Measurements from ENCODE around the gene MAP7D1.
"Not testable (repeated sequence)": the region's sequence is repeated elsewhere in the genome, so short reads cannot be mapped to it uniquely, and the experiment has no call there.

The MAP7D1 gene

DNA sequence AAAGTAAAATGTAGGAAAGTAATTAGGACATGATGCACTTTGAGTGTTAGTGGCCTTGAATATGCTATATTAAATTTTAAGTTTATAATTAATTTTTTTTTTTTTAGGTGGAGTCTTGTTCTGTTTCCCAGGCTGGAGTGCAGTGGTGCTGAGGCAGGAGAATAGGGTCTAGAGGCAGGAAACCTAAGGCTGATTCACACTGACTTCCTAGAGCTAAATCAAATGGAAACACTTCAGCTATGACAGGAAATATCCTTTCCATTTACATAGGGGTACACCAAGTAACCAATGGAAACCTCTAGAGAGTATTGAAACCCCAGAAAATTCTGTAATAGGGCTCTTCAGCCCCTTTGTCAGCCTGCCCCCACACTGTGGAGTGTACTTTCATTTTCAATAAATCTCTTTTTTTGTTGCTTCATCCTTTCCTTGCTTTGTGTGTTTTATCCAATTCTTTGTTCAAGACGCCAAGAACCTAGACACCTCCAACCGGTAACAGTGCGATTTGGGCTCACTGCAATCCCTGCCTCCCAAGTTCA is 50.4 kb downstream of the MAP7D1 start:
- no peak for DNase-seq

GRCh38 chr1:36207339-36207738 is 51.4 kb downstream of the MAP7D1 start:
- no peak for DNase-seq

DNA sequence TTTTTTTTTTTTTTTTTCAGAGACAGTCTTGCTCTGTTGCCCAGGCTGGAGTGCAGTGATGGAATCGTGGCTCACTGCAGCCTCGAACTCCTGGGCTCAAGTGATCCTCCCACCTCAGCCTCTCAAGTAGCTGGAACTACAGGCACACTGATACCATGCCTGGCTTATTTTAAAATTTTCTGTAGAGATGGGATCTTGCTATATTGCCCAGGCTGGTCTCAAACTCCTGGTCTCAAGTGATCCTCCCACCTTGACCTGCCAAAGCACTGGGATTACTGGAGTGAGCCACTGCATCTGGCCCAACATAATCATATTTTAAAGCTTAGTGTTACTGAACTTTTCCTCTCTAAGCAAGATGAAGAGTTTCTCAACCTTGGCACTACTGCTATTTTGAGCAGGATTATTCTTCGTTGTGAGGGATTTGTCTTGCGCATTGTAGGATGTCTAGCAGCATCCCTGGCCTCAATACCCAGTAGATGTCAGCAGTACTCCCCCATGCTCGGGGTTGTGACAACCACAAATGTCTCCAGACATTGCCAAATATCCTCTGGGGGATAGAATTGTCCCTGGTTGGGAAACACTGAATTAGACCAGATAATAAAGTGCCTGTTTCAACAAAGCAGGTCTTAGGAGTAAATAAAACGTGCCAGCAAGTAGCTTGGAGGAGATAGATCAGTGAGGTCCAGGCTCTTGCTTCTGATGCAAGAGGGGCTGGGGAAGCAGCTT is 53.2 kb downstream of the MAP7D1 start:
- no peak for DNase-seq

- no peak for DNase-seq
Measured at GRCh38 chr1:36211307-36211706, 55.3 kb downstream of the MAP7D1 start.

DNA sequence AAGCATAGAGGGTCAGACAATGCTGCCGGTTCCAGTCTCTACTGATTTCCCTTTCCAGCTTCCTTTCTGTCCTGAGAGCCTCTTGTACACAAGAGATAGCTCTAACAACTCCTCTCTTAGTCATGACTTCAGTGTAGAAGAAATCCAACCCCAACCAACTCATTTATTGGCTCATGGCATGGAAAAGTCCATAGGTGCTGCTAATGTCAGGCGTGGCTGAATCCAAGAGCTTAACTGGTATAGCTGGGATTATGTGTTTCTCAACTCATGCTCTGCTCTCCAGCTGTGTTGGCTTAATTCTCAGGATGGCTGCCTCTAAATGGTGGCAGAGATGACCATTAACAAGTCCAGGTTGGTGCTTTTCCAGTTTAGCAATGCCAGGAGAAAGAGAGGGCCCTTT is 55.9 kb downstream of the MAP7D1 start:
- DNase-seq, result no peak

- DNase-seq, result no peak
Measured at GRCh38 chr1:36212782-36213181, 56.8 kb downstream of the MAP7D1 start.

DNA sequence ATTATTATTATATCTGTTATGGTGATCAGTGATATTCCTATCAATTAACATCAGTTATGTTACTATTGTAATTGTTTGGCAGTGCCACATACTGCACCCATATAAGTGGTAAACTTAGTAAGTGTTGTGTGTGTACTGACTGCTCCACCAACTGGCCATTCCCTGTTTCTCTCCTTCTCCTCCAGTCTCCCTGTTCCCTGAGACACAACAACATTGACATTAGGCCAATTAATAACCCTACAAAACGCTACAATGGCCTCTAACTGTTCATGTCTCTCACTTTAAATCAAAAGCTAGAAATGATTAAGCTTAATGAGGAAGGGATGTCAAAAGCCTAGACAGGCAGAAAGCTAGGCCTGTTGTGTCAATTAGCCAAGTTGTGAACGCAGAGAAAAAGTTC is 61.7 kb downstream of the MAP7D1 start:
- DNase-seq, result no peak

GRCh38 chr1:36221901-36222300 is 65.9 kb downstream of the MAP7D1 start:
- DNase-seq, result not testable (repeated sequence)

DNA sequence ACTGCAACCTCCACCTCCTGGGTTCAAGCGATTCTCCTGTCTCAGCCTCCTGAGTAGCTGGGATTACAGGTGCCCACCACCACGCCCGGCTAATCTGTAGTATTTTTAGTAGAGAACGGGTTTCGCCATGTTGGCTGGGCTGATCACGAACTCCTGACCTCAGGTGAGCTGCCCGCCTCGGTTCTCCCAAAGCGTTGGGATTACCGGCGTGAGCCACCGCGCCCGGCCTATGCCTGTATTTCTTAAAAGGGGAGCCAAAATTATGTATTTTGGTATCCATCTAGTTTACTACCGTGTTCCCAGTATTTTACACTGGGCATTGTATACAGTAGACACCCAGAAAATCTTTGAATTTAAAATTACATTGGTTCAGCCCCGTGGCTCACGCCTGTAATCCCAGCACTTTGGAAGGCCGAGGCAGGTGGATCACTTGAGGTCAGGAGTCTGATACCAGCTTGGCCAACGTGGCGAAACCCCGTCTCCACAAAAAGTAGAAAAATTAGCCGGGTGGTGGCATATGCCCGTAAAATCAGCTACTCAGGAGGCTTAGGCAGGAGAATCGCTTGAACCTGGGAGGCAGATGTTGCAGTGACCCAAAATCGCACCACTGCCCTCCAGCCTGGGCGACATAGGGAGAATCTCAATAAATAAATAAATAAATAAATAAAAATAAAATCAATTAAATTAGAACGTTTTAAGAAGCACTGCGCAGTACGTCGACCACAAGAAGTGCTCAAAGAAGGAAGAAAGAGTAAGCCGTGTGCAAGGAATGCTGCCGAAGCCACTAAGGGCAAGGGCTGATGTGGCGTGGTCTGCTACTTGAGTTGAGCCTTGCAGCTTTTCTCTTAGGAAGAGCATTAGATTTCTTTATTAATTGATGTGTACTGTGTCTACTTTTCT is 66.8 kb downstream of the MAP7D1 start:
- no peak for DNase-seq

- DNase-seq, result no peak
Measured at GRCh38 chr1:36223381-36223995, 67.5 kb downstream of the MAP7D1 start.

DNA sequence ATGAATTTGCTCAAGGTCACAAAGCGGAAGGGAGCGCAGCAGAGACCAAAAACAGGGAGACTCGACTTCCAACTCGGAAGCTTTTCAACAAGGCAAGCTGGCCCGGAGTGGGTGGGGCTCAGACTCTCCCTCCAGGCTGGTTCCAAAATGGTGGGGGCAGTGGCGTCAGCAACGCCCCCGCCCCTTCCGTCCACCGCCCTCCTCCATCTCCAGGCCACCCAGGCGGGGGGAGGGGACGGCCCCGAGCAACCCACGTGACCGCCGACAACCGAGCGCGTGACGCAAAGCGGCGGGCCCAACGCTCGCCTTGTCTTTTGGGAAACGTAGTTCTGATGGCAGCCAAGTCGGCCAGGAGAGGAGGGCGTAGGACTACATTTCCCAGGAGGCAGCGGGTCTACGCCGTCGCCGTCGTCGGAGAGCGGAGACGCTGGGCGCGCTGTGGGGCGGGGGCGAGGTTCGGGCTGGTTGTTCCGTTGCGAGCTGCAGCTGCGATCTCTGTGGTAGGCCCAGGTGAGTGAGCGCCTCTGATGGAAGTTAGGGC is 68.1 kb downstream of the MAP7D1 start, which contains the start of gene THRAP3:
TSS of gene THRAP3 (plus strand) at position 448 of the 541 bp plus-strand sequence. CDS start 58,121 bp downstream, outside the sequence.
- DNase-seq, result peak; percentile 96

GRCh38 chr1:36224537-36225282 is 68.8 kb downstream of the MAP7D1 start:
- DNase-seq, result peak; percentile 36

DNA sequence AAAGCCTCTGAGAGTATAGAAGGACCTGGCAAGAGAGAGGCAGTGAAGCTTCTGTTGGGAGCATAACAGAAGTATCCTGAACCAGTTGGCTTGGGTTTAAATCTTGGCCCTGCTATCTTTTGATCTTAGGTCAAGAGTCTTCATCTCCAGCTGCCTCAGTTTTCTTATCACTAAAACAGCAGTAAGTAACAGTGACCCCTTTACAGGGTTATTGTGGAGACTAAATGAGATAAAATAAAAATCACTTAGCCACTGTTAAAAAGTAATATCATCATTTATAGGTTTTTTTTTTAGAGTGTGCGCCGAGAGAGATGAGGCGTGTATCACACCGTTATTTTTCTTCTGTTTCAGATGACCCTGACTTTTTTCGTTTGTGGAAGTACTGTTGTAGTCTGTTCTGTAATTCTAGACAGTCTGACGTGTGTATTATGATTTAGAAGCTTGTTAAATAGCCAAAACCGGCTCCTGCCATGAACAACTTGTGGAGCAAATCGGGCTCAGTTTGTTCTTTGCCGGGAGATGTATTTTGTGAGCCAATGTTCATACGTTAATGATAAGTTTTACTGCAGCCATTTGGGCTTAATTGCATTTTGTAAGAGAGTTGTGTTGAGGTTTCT is 69.4 kb downstream of the MAP7D1 start:
- DNase-seq, result no peak

DNA sequence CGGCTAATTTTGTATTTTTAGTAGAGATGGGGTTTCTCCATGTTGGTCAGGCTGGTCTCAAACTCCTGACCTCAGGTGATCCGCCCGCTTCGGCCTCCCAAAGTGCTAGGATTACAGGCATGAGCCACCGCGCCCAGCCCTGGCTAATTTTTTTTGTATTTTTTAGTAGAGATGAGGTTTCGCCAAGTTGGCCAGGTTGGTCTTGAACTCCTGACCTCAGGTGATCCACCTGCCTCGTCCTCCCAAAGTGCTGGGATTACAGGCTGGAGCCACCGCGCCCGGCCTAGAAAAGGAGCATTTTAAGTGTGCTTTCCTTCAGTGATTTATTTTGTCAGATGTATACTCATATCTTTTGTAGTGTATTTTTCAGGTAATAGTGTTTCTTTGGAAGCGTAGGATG is 74.3 kb downstream of the MAP7D1 start:
- DNase-seq, result not testable (repeated sequence)

Data from NCI-H187 treated with DMSO at 0.1 percent for 48 hours (cell line).